Measurements from ENCODE around the gene ANTKMT. TPM values are rescaled to one million over a fixed set of nuclear protein-coding genes. Genes with fewer than 3 reads are reported as not detected.
A peak's percentile ranks its signal among the peaks of the same experiment; 100 is the strongest.

Gene ANTKMT
- total and polyA plus RNA-seq, 2 of the 8 experiments (the other 6 are each of a cell fraction or from before 2014, with no cell fraction given) = 26.5 to 26.6 TPM

- Histone ChIP-seq H3K14ac (ENCODE audit: insufficient read length) (no peak overlapping the region), H3K36me3 (ENCODE audit: control insufficient read depth in 2 of 4, insufficient read depth in 4 of 4, low read length in 3 of 4) (peaks cover 14 to 44% (median 32%) of the 10 kb centered on the region in 4 experiments)
- no peak for TF ChIP-seq CREB1 (IDR thresholded peaks at IDR 0.05)
- TF ChIP-seq NRF1 (IDR thresholded peaks at IDR 0.05; ENCODE audit: low read depth, low read length) = no peak
- no peak for TF ChIP-seq MAFK (IDR thresholded peaks at IDR 0.05; ENCODE audit: low read depth, low read length)
- no peak for TF ChIP-seq CTCF (IDR thresholded peaks at IDR 0.05; ENCODE audit: control extremely low read depth in 1 of 3, insufficient read depth in 1 of 3, low read depth in 1 of 3, low read length in 3 of 3)
- TF ChIP-seq CBX5 (IDR thresholded peaks at IDR 0.05; ENCODE audit: low read depth, low read length) = no peak
- no peak for TF ChIP-seq YY1 (IDR thresholded peaks at IDR 0.05; ENCODE audit: low read depth, low read length)
- no peak for TF ChIP-seq FOSL1 (IDR thresholded peaks at IDR 0.05; ENCODE audit: insufficient read depth, low read depth, low read length)
- TF ChIP-seq RAD21 (IDR thresholded peaks at IDR 0.05 in 1 of 2, conservative IDR thresholded peaks at IDR 0.05 in 1 of 2; ENCODE audit: low read depth in 2 of 2, low read length in 2 of 2) = no peak
- TF ChIP-seq GTF2F1 (IDR thresholded peaks at IDR 0.05; ENCODE audit: borderline replicate concordance, low read depth, low read length) = no peak
These were observed 46.6 kb upstream of the ANTKMT start for GRCh38 chr16:674214-674881.

More at GRCh38 chr16:674214-674881, 46.6 kb upstream of the ANTKMT start:
- H2BK15ac ChIP-seq (ENCODE audit: low read length) = no peak overlapping the region
- H4K91ac ChIP-seq (replicated peaks; ENCODE audit: insufficient read length, low read length) = no peak overlapping the region
- ChIA-PET POLR2A (ENCODE audit: partially characterized antibody) (interaction anchor here (1.2 to 17.4 kb wide), 16 partner anchors 4 to 121 kb away, joined by 3 to 214 read pairs (median 6); partner anchors contain the start of genes CCDC78, JMJD8, METRN and METTL26), CTCF (ENCODE audit: partially characterized antibody) (interaction anchor here (0.9 to 12.0 kb wide), 7 partner anchors 14 to 111 kb away, joined by 3 to 75 read pairs (median 3); partner anchors contain the start of gene WDR24)
- peak overlapping the region; percentile 56; the same call in 1 of the 2 replicates for H2BK5ac ChIP-seq (ENCODE audit: low read depth, low read length)
- peaks cover 0 to 28% (median 22%) of the 10 kb centered on the region in 4 experiments; a peak in 6 of 7 replicates for H3K4me1 ChIP-seq (replicated peaks in 1 of 4; ENCODE audit: control insufficient read depth in 3 of 4, insufficient read depth in 4 of 4, low read length in 3 of 4)
- no peak overlapping the region for H3K4ac ChIP-seq (replicated peaks; ENCODE audit: insufficient read length, low read depth, low read length)
- H3K9me3 ChIP-seq (ENCODE audit: insufficient read depth in 2 of 2, low read depth in 1 of 2, low read length in 1 of 2) = no peaks in the 10 kb centered on the region
- H3K79me1 ChIP-seq (ENCODE audit: low read depth, low read length) = peaks cover 3% of the 10 kb centered on the region
- no peak overlapping the region for H2AFZ ChIP-seq (ENCODE audit: low read length)
- peak overlapping the region; percentile 60; the same call in 1 of the 2 replicates for H3K18ac ChIP-seq (ENCODE audit: extremely low read depth, low read length)
- H2BK12ac ChIP-seq (ENCODE audit: low read depth, low read length) = no peak overlapping the region
- peaks cover 7% of the 10 kb centered on the region for H3K23me2 ChIP-seq (ENCODE audit: low read depth, low read length)
- peaks cover 5 to 27% of the 10 kb centered on the region in 2 experiments for H4K20me1 ChIP-seq (replicated peaks in 1 of 2; ENCODE audit: control insufficient read depth in 1 of 2, insufficient read depth in 2 of 2, low read length in 2 of 2)
- H3K23ac ChIP-seq (ENCODE audit: insufficient read length) = no peak overlapping the region
- no peak overlapping the region for H3K56ac ChIP-seq (replicated peaks; ENCODE audit: insufficient read length, low read depth, low read length)
- peaks cover 0 to 2% (median 0%) of the 10 kb centered on the region in 4 experiments; a peak in 2 of 7 replicates for H3K27me3 ChIP-seq (replicated peaks in 1 of 4; ENCODE audit: control insufficient read depth in 3 of 4, extremely low read depth in 1 of 4, insufficient read depth in 3 of 4, low read length in 3 of 4)
- FAIRE-seq (no peak), DNase-seq (ENCODE audit: low read depth in 1 of 2, low spot score in 2 of 2) (peak in 1 of 2 experiments; percentile 55)
- no peak overlapping the region for H3K27ac ChIP-seq (ENCODE audit: low read depth, low read length)
- 88% methylated on average over 21 of the region's 22 CpGs; no CpG with 5 or more reads in 1 of the 2 experiments for WGBS, 2 experiments (ENCODE audit: extremely low coverage in 1 of 2, insufficient coverage in 1 of 2, insufficient read length in 1 of 2, insufficient replicate concordance in 2 of 2, low coverage in 1 of 2, low lambda C conversion rate in 2 of 2, missing lambda C conversion rate in 1 of 2)
- H3K9ac ChIP-seq (replicated peaks in 1 of 4; ENCODE audit: extremely low read depth in 1 of 4, low read depth in 3 of 4, low read length in 3 of 4) = no peak overlapping the region
- H2AK5ac ChIP-seq (ENCODE audit: low read depth, low read length) = no peak overlapping the region
- no peak overlapping the region; the same call in 1 of the 2 replicates for H4K8ac ChIP-seq (ENCODE audit: extremely low read depth, insufficient read depth, low read length)
- peak overlapping the region in 2 of 4 experiments; percentile 56 to 74; a peak in 3 of 8 replicates for H3K4me3 ChIP-seq (ENCODE audit: extremely low read depth in 1 of 4, insufficient read depth in 2 of 4, low read depth in 3 of 4, low read length in 4 of 4)
- no peak overlapping the region for H4K5ac ChIP-seq (ENCODE audit: insufficient read length, low read depth, low read length)
- H3K79me2 ChIP-seq (ENCODE audit: control insufficient read depth in 1 of 2, insufficient read depth in 2 of 2, low read length in 2 of 2) = peaks cover 0 to 2% of the 10 kb centered on the region in 2 experiments; a peak in 1 of 4 replicates
- H2BK120ac ChIP-seq (replicated peaks; ENCODE audit: low read depth, low read length) = no peak overlapping the region
- H2BK20ac ChIP-seq (ENCODE audit: low read length) = no peak overlapping the region
- H3K4me2 ChIP-seq (ENCODE audit: insufficient read depth in 1 of 2, low read depth in 2 of 2, low read length in 2 of 2) = peak overlapping the region; percentile 79 to 99
